Measurements from ENCODE around the gene TULP3.

- TF ChIP-seq CTCF (IDR thresholded peaks at IDR 0.05) (no peak), POLR2A (IDR thresholded peaks at IDR 0.05) (no peak)
These were observed 89.1 kb downstream of the TULP3 start for GRCh38 chr12:2979806-2980205.
